ENCODE measurements around the gene RALA. TPM values are rescaled to one million over a fixed set of nuclear protein-coding genes. Genes with fewer than 3 reads are reported as not detected.
A peak's percentile ranks its signal among the peaks of the same experiment; 100 is the strongest.
"Not testable (repeated sequence)": the region's sequence is repeated elsewhere in the genome, so short reads cannot be mapped to it uniquely, and the experiment has no call there.

The RALA gene
- total RNA-seq, 1 donor from 2014 or later = 28.6 TPM

DNA sequence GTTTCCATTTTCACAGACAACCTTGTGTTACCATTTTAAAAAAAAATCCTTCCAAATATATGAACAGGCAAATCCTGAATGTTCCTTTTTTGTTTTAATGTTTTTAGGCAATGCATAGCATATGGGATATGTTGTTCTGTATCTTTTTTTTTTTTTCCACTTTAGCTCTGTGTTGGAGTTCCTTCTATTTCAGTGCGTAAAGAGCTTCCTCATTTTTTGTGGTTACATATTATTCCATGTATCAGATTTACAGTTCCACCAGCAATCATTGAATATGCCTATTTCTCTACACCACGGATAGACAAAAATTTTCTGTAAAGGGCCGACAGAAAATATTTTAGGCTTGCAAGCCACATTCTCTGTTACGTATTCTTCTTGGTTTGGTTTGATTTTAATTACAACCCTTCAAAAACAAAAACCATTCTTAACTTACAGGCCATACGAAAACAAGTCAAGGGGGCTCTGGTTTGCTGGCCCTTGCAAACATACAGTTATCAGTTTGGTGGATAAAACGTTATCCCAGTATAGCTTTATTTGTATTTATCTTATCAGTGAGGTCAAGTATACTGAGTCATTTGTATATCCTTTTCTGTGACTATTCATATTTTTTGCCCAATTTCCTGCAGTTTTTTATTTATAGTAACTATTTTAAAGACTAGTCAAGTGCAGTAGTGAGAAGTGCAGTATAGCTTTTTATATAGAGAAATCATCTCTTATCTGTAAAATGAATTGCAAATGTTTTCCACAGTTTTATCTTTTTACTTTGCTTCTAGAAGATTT lies 55.7 kb downstream of the RALA start:
- no peak for DNase-seq (ENCODE audit: low spot score in 2 of 2, unreplicated experiment in 2 of 2)
- H3K4me1 Mint-ChIP-seq = peaks cover 17% of the 10 kb centered on the region
- H3K4me3 Mint-ChIP-seq = no peak overlapping the region
- no peak overlapping the region for H3K27ac Mint-ChIP-seq
- peaks cover 4% of the 10 kb centered on the region for H3K9me3 Mint-ChIP-seq
- TF ChIP-seq, protein P1, sequence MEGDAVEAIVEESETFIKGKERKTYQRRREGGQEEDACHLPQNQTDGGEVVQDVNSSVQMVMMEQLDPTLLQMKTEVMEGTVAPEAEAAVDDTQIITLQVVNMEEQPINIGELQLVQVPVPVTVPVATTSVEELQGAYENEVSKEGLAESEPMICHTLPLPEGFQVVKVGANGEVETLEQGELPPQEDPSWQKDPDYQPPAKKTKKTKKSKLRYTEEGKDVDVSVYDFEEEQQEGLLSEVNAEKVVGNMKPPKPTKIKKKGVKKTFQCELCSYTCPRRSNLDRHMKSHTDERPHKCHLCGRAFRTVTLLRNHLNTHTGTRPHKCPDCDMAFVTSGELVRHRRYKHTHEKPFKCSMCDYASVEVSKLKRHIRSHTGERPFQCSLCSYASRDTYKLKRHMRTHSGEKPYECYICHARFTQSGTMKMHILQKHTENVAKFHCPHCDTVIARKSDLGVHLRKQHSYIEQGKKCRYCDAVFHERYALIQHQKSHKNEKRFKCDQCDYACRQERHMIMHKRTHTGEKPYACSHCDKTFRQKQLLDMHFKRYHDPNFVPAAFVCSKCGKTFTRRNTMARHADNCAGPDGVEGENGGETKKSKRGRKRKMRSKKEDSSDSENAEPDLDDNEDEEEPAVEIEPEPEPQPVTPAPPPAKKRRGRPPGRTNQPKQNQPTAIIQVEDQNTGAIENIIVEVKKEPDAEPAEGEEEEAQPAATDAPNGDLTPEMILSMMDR (IDR thresholded peaks at IDR 0.05; ENCODE audit: unreplicated experiment) = no peak
- H3K36me3 Mint-ChIP-seq = peaks cover 16% of the 10 kb centered on the region
- H3K27me3 Mint-ChIP-seq (ENCODE audit: low read depth) = no peaks in the 10 kb centered on the region

DNA sequence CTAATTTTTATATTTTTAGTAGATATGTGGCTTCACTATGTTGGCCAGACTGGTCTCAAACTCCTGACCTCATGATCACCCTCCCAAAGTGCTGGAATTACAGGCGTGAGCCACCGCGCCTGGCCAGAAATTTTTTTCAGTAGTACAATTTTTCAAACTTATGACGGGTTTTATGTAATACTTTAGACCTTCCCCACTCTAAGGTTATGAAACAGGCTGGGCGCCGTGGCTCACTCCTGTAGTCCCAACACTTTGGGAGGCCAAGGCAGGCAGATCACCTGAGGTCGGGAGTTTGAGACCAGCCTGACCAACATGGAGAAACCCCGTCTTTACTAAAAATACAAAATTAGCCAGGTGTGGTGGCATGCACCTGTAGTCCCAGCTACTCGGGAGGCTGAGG lies 56.5 kb downstream of the RALA start:
- H3K27ac Mint-ChIP-seq; H3K4me3 Mint-ChIP-seq; H3K9me3 Mint-ChIP-seq; DNase-seq (ENCODE audit: low spot score in 2 of 2, unreplicated experiment in 2 of 2); H3K27me3 Mint-ChIP-seq (ENCODE audit: low read depth): not testable (repeated sequence)
- Mint-ChIP-seq H3K36me3 (peaks cover 16% of the 10 kb centered on the region), H3K4me1 (peaks cover 20% of the 10 kb centered on the region)

- peaks cover under 1% of the 10 kb centered on the region for H3K9me3 Mint-ChIP-seq
- H3K27me3 Mint-ChIP-seq (ENCODE audit: low read depth) = no peaks in the 10 kb centered on the region
- TF ChIP-seq, protein P1 (IDR thresholded peaks at IDR 0.05; ENCODE audit: unreplicated experiment) = no peak
- H3K4me1 Mint-ChIP-seq = peaks cover 25% of the 10 kb centered on the region
- DNase-seq (ENCODE audit: low spot score in 2 of 2, unreplicated experiment in 2 of 2) = no peak
- no peak overlapping the region for H3K27ac Mint-ChIP-seq
- no peak overlapping the region for H3K4me3 Mint-ChIP-seq
- H3K36me3 Mint-ChIP-seq = peaks cover 3% of the 10 kb centered on the region
Measured at GRCh38 chr7:39681887-39682441, 58.6 kb downstream of the RALA start.

DNA sequence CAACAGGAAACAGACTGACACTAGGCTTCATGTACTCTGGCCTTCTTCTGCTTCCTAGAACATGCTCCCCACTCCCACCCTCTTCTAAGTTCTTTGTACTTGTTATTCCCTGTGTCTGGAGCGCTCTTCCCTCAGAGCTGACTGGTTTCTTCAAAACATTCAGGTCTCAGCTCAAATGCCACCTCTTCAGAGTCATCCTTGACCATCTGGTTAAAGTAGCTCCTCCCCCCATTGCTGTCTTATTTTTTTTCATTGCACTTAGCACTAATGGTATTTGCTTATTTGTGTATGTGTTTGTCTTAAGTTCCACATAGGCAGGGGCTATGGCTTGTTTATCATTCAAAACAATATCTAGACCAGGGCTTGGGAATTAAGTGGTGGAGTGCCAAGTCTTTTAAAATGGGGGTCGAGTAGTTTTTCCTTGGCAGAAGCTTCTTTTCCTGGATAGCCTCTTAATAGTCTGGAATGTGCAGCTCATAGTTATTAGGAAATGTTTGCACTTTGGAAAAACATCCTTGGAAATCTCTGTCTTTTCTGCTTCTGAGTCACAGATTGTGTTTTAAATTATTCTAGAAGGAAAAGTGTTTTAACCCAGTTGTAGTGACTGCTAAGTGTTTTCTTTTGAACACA lies 60.0 kb downstream of the RALA start:
- peak overlapping the region; percentile 71 for H3K27ac Mint-ChIP-seq
- DNase-seq (ENCODE audit: low spot score in 2 of 2, unreplicated experiment in 2 of 2) = no peak
- H3K27me3 Mint-ChIP-seq (ENCODE audit: low read depth) = no peaks in the 10 kb centered on the region
- TF ChIP-seq, protein P1 (IDR thresholded peaks at IDR 0.05; ENCODE audit: unreplicated experiment) = no peak
- H3K4me3 Mint-ChIP-seq = no peak overlapping the region
- H3K36me3 Mint-ChIP-seq = peaks cover 6% of the 10 kb centered on the region
- H3K9me3 Mint-ChIP-seq = no peaks in the 10 kb centered on the region
- peaks cover 25% of the 10 kb centered on the region for H3K4me1 Mint-ChIP-seq

GRCh38 chr7:39686261-39686924 lies 63.0 kb downstream of the RALA start:
- Mint-ChIP-seq H3K9me3 (no peaks in the 10 kb centered on the region), H3K27me3 (ENCODE audit: low read depth) (no peaks in the 10 kb centered on the region), H3K27ac (peak overlapping the region; percentile 86), H3K4me3 (no peak overlapping the region), H3K4me1 (peaks cover 22% of the 10 kb centered on the region), H3K36me3 (peaks cover 8% of the 10 kb centered on the region)
- no peak for DNase-seq (ENCODE audit: low spot score in 2 of 2, unreplicated experiment in 2 of 2)
- TF ChIP-seq, protein P1 (IDR thresholded peaks at IDR 0.05; ENCODE audit: unreplicated experiment) = no peak

All from mesothelial cell of epicardium (in vitro differentiated cells).